Lung (tissue), 12 donors: Measurements from ENCODE around the gene REEP1. TPM values are rescaled to one million over a fixed set of nuclear protein-coding genes. Genes with fewer than 3 reads are reported as not detected.

Experiments
- ATAC-seq: fragments of 200-7000 bp; cut with Tn5 transposase; one replicate; pipeline ENCODE4 v1.9.1; 2020; ENCODE audit warnings: moderate number of reproducible peaks; ENCODE audit not compliant: insufficient read depth, low FRiP score
- DNase-seq, 3 donors: peaks; one replicate each; pipeline ENCODE4 v3.0.0-alpha.2; 2013 to 2017
- H3K27ac ChIP-seq, 2 donors: one replicate each; pipeline ENCODE4 v1.5.1; 2013; ENCODE audit warnings: mild to moderate bottlenecking in 2 of 2, moderate library complexity in 2 of 2, control low read depth in 1 of 2, inconsistent platforms in 1 of 2, low read depth in 1 of 2, low read length in 1 of 2
- H3K27me3 ChIP-seq, 3 donors: one replicate each; pipeline ENCODE4 v1.5.1; 2013; ENCODE audit warnings: low read length in 2 of 3; ENCODE audit not compliant: control insufficient read depth in 3 of 3, insufficient read depth in 3 of 3
- H3K36me3 ChIP-seq, 4 donors: one replicate each; pipeline ENCODE4 v1.5.1; 2013; ENCODE audit warnings: low read length in 4 of 4, mild to moderate bottlenecking in 1 of 4, moderate library complexity in 1 of 4; ENCODE audit not compliant: control insufficient read depth in 4 of 4, insufficient read depth in 4 of 4
- H3K4me1 ChIP-seq, 5 donors: one replicate each; pipeline ENCODE4 v1.5.1; 2013; ENCODE audit warnings: low read length in 5 of 5, mild to moderate bottlenecking in 2 of 5, moderate library complexity in 1 of 5; ENCODE audit not compliant: control insufficient read depth in 5 of 5, insufficient read depth in 5 of 5
- H3K4me3 ChIP-seq: one replicate; pipeline ENCODE4 v1.5.1; 2013; ENCODE audit warnings: mild to moderate bottlenecking, control low read depth, moderate library complexity
- H3K9ac ChIP-seq, 2 donors: one replicate each; pipeline ENCODE4 v1.5.1; 2013; ENCODE audit warnings: low read length in 2 of 2, control low read depth in 1 of 2; ENCODE audit not compliant: insufficient read depth in 1 of 2
- H3K9me3 ChIP-seq, 4 donors: one replicate each; pipeline ENCODE4 v1.5.1; 2013; ENCODE audit warnings: low read length in 3 of 4, mild to moderate bottlenecking in 1 of 4, moderate library complexity in 1 of 4; ENCODE audit not compliant: control insufficient read depth in 4 of 4, insufficient read depth in 3 of 4
- WGBS, 2 donors: extraction: QIAGEN DNeasy Blood & Tissue Kit; methylation state at CpG; one replicate each; pipeline ENCODE4 v1.1.7; 2013; 5-methylcytosine and 5-hydroxymethylcytosine counted together
- polyA plus RNA-seq, 2 donors: library from polyadenylated mRNA; stranded (reverse); fragments of 200-250 nt; gene quantifications; one replicate each; pipeline ENCODE4 v1.2.1, GENCODE V29; 2013
- total RNA-seq, 2 donors: library from RNA; depleted of rRNA in 1 of 2; stranded (reverse); fragments of >200 nt in 1 of 2; gene quantifications; one replicate each; pipeline ENCODE4 v1.2.1, GENCODE V29; 2014 to 2021
- TF ChIP-seq, protein P1 (sequence below): IDR thresholded peaks from 2 replicates; pipeline ENCODE4 v1.5.1; 2012; ENCODE audit warnings: mild to moderate bottlenecking; ENCODE audit errors: control extremely low read depth, extremely low read depth
- donor health status: control.
- donor health status: control.
- donor health status: Bipolar disorder and iron deficiency.
- donor health status: healthy.
- donor health status: DM: yes; HTN: yes; CAD: no.

Gene REEP1
- total and polyA plus RNA-seq, 4 donors, result 2.4 to 19.7 (median 5.4) TPM

GRCh38 chr2:86283411-86284030 is 53.9 kb downstream of the REEP1 start:
- H3K4me1 ChIP-seq, result peaks cover 0 to 52% (median 19%) of the 10 kb centered on the region in 5 donors
- H3K9me3 ChIP-seq, result no peaks in the 10 kb centered on the region
- H3K4me3 ChIP-seq, result no peak overlapping the region
- no peaks in the 10 kb centered on the region for H3K36me3 ChIP-seq
- no peaks in the 10 kb centered on the region for H3K27me3 ChIP-seq
- no peak for ATAC-seq
- 84 to 90% methylated on average over 5 of the region's 5 CpGs for WGBS, 2 donors
- peak in 2 of 3 donors; percentile 44 for DNase-seq
- TF ChIP-seq, protein P1, sequence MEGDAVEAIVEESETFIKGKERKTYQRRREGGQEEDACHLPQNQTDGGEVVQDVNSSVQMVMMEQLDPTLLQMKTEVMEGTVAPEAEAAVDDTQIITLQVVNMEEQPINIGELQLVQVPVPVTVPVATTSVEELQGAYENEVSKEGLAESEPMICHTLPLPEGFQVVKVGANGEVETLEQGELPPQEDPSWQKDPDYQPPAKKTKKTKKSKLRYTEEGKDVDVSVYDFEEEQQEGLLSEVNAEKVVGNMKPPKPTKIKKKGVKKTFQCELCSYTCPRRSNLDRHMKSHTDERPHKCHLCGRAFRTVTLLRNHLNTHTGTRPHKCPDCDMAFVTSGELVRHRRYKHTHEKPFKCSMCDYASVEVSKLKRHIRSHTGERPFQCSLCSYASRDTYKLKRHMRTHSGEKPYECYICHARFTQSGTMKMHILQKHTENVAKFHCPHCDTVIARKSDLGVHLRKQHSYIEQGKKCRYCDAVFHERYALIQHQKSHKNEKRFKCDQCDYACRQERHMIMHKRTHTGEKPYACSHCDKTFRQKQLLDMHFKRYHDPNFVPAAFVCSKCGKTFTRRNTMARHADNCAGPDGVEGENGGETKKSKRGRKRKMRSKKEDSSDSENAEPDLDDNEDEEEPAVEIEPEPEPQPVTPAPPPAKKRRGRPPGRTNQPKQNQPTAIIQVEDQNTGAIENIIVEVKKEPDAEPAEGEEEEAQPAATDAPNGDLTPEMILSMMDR, result no peak
- H3K27ac ChIP-seq, result peak overlapping the region in 1 of 2 donors; percentile 69
- no peak overlapping the region for H3K9ac ChIP-seq

DNA sequence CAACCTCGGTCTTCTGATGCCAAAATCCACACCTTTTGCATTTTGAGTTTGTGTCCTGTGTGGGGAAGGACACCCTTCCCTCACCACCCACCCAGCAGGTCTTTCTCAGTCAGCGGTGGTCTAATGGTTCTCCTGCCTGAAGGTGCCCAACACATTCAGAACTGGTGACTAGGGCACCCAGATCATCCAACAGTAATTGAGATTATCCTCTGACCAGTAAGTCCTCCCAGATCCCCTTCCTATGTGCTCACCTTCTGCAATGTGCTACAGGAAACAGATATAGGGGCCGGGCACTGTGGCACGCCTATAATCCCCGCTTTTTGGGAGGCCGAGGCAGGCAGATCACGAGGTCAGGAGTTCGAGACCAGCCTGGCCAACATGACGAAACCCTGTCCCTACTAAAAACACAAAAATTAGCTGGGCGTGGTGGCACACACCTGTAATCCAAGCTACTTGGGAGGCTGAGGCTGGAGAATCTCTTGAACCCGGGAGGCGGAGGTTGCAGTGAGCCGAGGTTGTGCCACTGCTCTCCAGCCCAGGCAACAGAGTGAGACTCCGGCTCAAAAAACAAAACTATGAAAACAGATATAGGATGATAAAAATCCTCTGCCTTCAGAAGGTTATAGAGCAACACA is 56.2 kb downstream of the REEP1 start:
- no peaks in the 10 kb centered on the region for H3K9me3 ChIP-seq
- DNase-seq, result no peak
- no peak overlapping the region for H3K27ac ChIP-seq
- TF ChIP-seq, protein P1, result no peak
- no peak overlapping the region for H3K9ac ChIP-seq
- no peak for ATAC-seq
- no peaks in the 10 kb centered on the region for H3K36me3 ChIP-seq
- no peaks in the 10 kb centered on the region for H3K27me3 ChIP-seq
- H3K4me3 ChIP-seq, result no peak overlapping the region
- H3K4me1 ChIP-seq, result peaks cover 0 to 43% (median 19%) of the 10 kb centered on the region in 5 donors
- 96 to 97% methylated on average over 14 of the region's 14 CpGs for WGBS, 2 donors

DNA sequence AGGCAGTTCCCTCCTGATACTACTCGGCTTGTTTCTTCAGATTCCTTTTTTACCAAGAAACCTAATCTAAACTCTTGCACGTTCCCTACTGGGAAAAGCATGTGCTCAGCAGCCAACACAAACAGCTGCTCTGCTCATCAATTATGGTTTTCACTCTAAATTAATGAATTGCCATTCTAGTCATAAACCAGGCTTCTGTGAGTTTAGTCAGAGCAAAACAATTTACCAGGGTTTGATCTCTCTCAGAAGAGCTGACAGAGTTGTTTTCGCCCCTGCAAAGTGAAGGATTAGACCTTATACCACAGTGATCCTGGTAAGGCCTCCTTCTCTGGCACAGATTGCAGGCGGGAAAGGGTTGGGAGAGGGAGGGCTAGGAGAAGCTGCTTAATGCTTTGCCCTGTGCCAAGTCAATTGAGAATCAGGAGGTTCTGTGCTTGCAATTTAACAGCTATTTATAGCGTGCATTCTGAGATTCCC is 57.2 kb downstream of the REEP1 start:
- no peak for ATAC-seq
- Histone ChIP-seq H3K4me1 (peaks cover 0 to 34% (median 19%) of the 10 kb centered on the region in 5 donors), H3K36me3 (no peaks in the 10 kb centered on the region), H3K4me3 (no peak overlapping the region), H3K27ac (peak overlapping the region in 1 of 2 donors; percentile 39), H3K9me3 (peaks cover 0 to 2% (median 0%) of the 10 kb centered on the region in 4 donors), H3K9ac (no peak overlapping the region), H3K27me3 (no peaks in the 10 kb centered on the region)
- TF ChIP-seq, protein P1, result no peak
- DNase-seq, result peak; percentile 78 to 94 (median 92)
- WGBS, 2 donors, result 74 to 77% methylated on average over 5 of the region's 5 CpGs
